ENCODE measurements around the gene PLCL2. TPM values are rescaled to one million over a fixed set of nuclear protein-coding genes. Genes with fewer than 3 reads are reported as not detected.

PLCL2 gene
- total RNA-seq, 1 experiment from 2014 or later = 3.0 TPM

DNA sequence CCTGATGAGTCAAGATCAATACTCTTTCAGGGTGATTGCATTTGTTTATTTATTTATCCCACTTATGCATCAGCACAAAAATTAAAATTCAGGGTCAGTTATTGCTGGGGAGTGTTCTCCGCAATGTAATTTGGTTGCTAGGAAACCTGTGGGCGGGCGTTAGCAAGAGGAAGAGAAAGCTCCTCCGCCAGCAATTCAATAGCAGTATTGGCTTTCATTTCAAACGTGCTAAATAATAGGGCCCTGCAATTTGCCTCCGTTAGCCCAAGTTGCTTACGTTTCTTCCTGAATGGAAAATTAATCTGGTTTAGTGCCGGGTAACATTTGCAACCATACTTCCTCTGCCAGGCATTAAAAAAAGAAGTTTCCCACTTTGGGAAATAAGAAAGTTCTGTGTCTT, 35.5 kb upstream of the PLCL2 start:
- ChIA-PET POLR2A (no interaction called here), CTCF (no interaction called here)
- intact Hi-C loops (cut with micrococcal nuclease; ENCODE audit: unreplicated experiment) (loop anchor here (5.0 kb wide), 1 partner anchor 593 kb away; no protein-coding TSS in a partner anchor), in situ Hi-C loops (cut with HindIII; ENCODE audit: low pct_unique_long_range_greater_than_20kb, low sequenced_read_pairs) (no loop called here)
- DNase-seq (ENCODE audit: low read depth, low spot score) (no peak), ATAC-seq (no peak)
- Histone ChIP-seq H3K27ac (ENCODE audit: low read length) (no peak overlapping the region), H3K9me3 (ENCODE audit: control insufficient read depth, insufficient read depth, low read depth, low read length) (no peaks in the 10 kb centered on the region), H3K4me1 (ENCODE audit: control insufficient read depth, insufficient read depth, low read length) (no peaks in the 10 kb centered on the region), H3K27me3 (ENCODE audit: control insufficient read depth, insufficient read depth, low read length) (no peaks in the 10 kb centered on the region), H3K4me3 (ENCODE audit: low read depth in 2 of 2, low read length in 2 of 2) (no peak overlapping the region), H3K36me3 (ENCODE audit: control insufficient read depth, insufficient read depth, low read length) (no peaks in the 10 kb centered on the region)
- TF ChIP-seq, protein P1, sequence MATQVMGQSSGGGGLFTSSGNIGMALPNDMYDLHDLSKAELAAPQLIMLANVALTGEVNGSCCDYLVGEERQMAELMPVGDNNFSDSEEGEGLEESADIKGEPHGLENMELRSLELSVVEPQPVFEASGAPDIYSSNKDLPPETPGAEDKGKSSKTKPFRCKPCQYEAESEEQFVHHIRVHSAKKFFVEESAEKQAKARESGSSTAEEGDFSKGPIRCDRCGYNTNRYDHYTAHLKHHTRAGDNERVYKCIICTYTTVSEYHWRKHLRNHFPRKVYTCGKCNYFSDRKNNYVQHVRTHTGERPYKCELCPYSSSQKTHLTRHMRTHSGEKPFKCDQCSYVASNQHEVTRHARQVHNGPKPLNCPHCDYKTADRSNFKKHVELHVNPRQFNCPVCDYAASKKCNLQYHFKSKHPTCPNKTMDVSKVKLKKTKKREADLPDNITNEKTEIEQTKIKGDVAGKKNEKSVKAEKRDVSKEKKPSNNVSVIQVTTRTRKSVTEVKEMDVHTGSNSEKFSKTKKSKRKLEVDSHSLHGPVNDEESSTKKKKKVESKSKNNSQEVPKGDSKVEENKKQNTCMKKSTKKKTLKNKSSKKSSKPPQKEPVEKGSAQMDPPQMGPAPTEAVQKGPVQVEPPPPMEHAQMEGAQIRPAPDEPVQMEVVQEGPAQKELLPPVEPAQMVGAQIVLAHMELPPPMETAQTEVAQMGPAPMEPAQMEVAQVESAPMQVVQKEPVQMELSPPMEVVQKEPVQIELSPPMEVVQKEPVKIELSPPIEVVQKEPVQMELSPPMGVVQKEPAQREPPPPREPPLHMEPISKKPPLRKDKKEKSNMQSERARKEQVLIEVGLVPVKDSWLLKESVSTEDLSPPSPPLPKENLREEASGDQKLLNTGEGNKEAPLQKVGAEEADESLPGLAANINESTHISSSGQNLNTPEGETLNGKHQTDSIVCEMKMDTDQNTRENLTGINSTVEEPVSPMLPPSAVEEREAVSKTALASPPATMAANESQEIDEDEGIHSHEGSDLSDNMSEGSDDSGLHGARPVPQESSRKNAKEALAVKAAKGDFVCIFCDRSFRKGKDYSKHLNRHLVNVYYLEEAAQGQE (IDR thresholded peaks at IDR 0.05; ENCODE audit: insufficient read depth in 1 of 2, low read depth in 2 of 2, low read length in 1 of 2) = no peak
- TF ChIP-seq TCF7L2 (IDR thresholded peaks at IDR 0.05; ENCODE audit: low read depth, low read length) (no peak), SIN3A (IDR thresholded peaks at IDR 0.05; ENCODE audit: borderline replicate concordance, insufficient read depth, low read depth, low read length) (no peak), POLR2AphosphoS5 (IDR thresholded peaks at IDR 0.05; ENCODE audit: low read depth, low read length) (no peak)
- TF ChIP-seq, protein P2, sequence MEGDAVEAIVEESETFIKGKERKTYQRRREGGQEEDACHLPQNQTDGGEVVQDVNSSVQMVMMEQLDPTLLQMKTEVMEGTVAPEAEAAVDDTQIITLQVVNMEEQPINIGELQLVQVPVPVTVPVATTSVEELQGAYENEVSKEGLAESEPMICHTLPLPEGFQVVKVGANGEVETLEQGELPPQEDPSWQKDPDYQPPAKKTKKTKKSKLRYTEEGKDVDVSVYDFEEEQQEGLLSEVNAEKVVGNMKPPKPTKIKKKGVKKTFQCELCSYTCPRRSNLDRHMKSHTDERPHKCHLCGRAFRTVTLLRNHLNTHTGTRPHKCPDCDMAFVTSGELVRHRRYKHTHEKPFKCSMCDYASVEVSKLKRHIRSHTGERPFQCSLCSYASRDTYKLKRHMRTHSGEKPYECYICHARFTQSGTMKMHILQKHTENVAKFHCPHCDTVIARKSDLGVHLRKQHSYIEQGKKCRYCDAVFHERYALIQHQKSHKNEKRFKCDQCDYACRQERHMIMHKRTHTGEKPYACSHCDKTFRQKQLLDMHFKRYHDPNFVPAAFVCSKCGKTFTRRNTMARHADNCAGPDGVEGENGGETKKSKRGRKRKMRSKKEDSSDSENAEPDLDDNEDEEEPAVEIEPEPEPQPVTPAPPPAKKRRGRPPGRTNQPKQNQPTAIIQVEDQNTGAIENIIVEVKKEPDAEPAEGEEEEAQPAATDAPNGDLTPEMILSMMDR (IDR thresholded peaks at IDR 0.05) = no peak
- BruUV-seq (replicated peaks) = no TSS peak

DNA sequence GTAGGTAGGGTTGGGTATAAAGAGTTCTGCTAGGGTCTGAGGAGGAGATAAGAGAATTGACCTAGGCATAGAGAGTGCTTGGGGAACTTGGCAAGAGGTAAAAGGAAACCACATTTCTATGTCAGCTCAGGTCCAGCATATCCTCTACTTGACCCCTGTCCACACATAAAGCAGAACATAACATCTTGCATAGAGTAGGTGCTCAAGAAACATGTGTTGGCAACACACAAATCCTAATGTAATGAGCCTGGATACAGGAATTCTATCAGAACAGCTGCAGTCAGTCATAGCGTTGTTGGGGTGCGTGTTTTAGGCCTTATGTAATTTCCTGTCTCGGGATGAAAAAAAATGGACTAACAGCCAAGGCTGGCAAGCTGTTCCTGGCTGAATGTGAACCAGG, 35.0 kb upstream of the PLCL2 start:
- BruUV-seq (replicated peaks) = no TSS peak
- in situ Hi-C loops (cut with HindIII; ENCODE audit: low pct_unique_long_range_greater_than_20kb, low sequenced_read_pairs) (no loop called here), intact Hi-C loops (cut with micrococcal nuclease; ENCODE audit: unreplicated experiment) (loop anchor here (5.0 kb wide), 1 partner anchor 593 kb away; no protein-coding TSS in a partner anchor)
- H3K36me3 ChIP-seq (ENCODE audit: control insufficient read depth, insufficient read depth, low read length) = no peaks in the 10 kb centered on the region
- H3K4me1 ChIP-seq (ENCODE audit: control insufficient read depth, insufficient read depth, low read length) = no peaks in the 10 kb centered on the region
- ATAC-seq (no peak), DNase-seq (ENCODE audit: low read depth, low spot score) (no peak)
- H3K27ac ChIP-seq (ENCODE audit: low read length) = no peak overlapping the region
- no peak overlapping the region for H3K4me3 ChIP-seq (ENCODE audit: low read depth in 2 of 2, low read length in 2 of 2)
- POLR2A ChIA-PET = no interaction called here
- no peaks in the 10 kb centered on the region for H3K9me3 ChIP-seq (ENCODE audit: control insufficient read depth, insufficient read depth, low read depth, low read length)
- no peak for TF ChIP-seq TCF7L2 (IDR thresholded peaks at IDR 0.05; ENCODE audit: low read depth, low read length)
- TF ChIP-seq, protein P1 (IDR thresholded peaks at IDR 0.05; ENCODE audit: insufficient read depth in 1 of 2, low read depth in 2 of 2, low read length in 1 of 2) = no peak
- TF ChIP-seq POLR2AphosphoS5 (IDR thresholded peaks at IDR 0.05; ENCODE audit: low read depth, low read length) = no peak
- TF ChIP-seq SIN3A (IDR thresholded peaks at IDR 0.05; ENCODE audit: borderline replicate concordance, insufficient read depth, low read depth, low read length) = no peak
- TF ChIP-seq, protein P2 (IDR thresholded peaks at IDR 0.05) = no peak
- no peaks in the 10 kb centered on the region for H3K27me3 ChIP-seq (ENCODE audit: control insufficient read depth, insufficient read depth, low read length)
- CTCF ChIA-PET = no interaction called here

All from Panc1 (cell line).